ENCODE results near the gene NAALADL2.

DNA sequence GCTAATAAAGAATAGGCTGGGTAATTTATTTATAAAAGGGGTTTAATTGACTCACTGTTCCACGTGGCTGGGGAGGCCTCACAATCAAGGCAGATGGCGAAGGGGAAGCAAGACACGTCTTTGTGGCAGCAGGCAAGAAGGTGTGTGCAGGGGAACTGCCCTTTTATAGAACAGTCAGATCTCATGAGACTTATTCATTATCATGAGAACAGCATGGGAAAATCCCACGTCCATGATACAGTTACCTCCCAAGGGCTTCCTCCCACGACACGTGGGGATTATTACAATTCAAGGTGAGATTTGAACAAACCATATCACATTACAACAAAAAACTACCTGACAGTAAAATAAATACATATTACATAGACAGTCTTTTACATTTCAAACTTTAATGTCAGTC is 414.9 kb downstream of the NAALADL2 start:
- TF ChIP-seq, protein P1, sequence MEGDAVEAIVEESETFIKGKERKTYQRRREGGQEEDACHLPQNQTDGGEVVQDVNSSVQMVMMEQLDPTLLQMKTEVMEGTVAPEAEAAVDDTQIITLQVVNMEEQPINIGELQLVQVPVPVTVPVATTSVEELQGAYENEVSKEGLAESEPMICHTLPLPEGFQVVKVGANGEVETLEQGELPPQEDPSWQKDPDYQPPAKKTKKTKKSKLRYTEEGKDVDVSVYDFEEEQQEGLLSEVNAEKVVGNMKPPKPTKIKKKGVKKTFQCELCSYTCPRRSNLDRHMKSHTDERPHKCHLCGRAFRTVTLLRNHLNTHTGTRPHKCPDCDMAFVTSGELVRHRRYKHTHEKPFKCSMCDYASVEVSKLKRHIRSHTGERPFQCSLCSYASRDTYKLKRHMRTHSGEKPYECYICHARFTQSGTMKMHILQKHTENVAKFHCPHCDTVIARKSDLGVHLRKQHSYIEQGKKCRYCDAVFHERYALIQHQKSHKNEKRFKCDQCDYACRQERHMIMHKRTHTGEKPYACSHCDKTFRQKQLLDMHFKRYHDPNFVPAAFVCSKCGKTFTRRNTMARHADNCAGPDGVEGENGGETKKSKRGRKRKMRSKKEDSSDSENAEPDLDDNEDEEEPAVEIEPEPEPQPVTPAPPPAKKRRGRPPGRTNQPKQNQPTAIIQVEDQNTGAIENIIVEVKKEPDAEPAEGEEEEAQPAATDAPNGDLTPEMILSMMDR (IDR thresholded peaks at IDR 0.05) = no peak
- no peak for TF ChIP-seq POLR2A (IDR thresholded peaks at IDR 0.05)
- no peak for TF ChIP-seq POLR2AphosphoS5 (IDR thresholded peaks at IDR 0.05; ENCODE audit: insufficient read depth in 1 of 2, low read depth in 1 of 2)

Measured in vagina (tissue), 2 donors.